Mammary epithelial cell (primary cell): Measurements from ENCODE around the gene NFKB1.

Source experiments
- CTCF ChIP-seq, 2 donors: IDR thresholded peaks in 1 of 2; conservative IDR thresholded peaks in 1 of 2; 2 replicates each; pipeline ENCODE4 v1.5.1; 2011 to 2012; ENCODE audit warnings: inconsistent platforms in 2 of 2, low read length in 2 of 2, mild to moderate bottlenecking in 2 of 2, control low read depth in 1 of 2, low read depth in 1 of 2; ENCODE audit not compliant: insufficient read depth in 1 of 2; ENCODE audit errors: extremely low read depth in 1 of 2
- EZH2 ChIP-seq: IDR thresholded peaks from 2 replicates; pipeline ENCODE4 v1.6.1; 2012; ENCODE audit warnings: low read length, inconsistent platforms, borderline replicate concordance

- no peak for TF ChIP-seq CTCF (conservative IDR thresholded peaks at IDR 0.05 in 1 of 2, IDR thresholded peaks at IDR 0.05 in 1 of 2; ENCODE audit: extremely low read depth in 1 of 2, insufficient read depth in 1 of 2, low read depth in 1 of 2, low read length in 2 of 2)
- no peak for TF ChIP-seq EZH2
These were observed 92.8 kb downstream of the NFKB1 start for GRCh38 chr4:102594000-102594399.
